NCI-H2081 treated with DMSO at 0.1 percent for 48 hours (cell line): ENCODE measurements around the gene FAM133A.
A peak's percentile ranks its signal among the peaks of the same experiment; 100 is the strongest.

ENCODE experiments used
- DNase-seq: peaks from one replicate; lab custom pipeline; 2025; lab: John Stamatoyannopoulos, UW

Gene FAM133A

DNA sequence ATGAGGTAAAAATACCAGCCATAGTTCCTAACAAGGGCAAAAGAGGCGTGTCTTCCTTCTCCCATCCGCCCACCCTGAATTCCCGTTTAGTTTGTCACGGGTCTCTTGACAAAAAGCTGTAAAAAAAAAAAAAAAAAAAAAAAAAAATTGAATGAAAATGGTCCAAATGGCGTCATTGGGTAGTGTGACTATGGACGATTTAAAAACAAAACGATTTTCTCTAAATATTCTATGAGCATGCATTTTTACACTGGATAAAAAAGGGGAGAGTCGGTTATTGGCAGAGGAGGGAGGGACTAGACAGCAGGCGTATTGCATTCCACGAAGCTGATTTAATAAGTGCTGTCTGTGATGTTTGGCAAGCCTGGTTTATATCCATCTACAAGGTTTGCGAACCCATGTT lies at the start of gene FAM133A:
TSS of gene FAM133A (plus strand) at position 338 of the 403 bp plus-strand sequence. CDS start 35,214 bp downstream, outside the sequence.
- peak; percentile 20 for DNase-seq

DNA sequence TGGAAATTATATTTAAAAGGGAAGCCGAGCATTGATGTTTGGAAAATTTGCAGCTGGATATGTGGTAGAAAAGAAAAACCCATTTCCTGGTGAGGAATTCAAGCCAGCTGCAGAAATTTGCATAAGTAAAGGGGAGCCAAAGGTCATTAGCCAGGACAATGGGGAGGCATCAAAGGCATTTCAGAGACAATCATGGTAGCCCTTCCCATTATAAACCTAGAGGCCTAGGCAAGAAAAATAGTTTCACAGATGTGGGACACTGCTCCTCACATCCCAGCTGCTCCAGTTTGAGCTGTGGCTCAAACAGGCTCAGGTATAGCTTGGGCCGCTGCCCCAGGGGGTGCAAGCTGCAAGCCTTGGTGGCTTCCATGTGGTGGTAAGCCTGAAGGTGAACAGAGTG lies 36.4 kb upstream of the FAM133A start:
- DNase-seq = no peak

DNA sequence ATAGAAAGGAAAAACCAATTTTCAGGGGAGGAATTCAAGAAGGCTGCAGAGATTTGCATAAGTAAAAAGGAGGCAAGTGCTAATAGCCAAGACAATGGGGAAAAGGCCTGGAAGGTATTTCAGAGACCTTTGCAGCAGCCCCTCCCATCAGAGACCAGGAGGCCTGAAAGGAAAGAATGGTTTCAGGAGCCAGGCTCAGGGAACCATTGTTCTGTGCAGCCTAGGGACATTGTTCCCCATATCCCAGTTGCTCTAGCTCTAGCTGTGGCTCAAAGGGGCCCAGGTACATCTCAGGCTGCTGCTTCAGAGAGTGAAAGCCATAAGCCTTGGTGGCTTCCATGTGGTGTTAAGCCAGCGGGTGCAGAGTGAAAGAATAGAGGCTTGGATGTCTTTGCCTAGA lies 24.6 kb upstream of the FAM133A start:
- DNase-seq = no peak

DNA sequence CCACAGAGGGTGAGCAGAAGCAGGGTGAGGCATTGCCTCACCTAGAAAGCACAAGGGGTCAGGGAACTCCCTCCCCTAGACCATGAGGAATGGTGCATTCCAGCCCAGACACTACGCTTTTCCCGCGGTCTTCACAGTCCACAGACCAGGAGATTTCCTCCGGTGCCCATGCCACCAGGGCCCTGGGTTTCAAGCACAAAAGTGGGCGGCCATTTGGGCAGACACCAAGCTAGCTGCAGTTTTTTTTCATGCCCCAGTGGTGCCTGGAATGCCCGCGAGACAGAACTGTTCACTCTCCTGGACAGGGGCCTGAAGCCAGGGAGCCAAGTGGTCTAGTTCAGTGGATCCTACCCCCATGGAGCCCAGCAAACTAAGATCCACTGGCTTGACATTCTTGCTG lies 13.4 kb upstream of the FAM133A start:
- DNase-seq = no peak

DNA sequence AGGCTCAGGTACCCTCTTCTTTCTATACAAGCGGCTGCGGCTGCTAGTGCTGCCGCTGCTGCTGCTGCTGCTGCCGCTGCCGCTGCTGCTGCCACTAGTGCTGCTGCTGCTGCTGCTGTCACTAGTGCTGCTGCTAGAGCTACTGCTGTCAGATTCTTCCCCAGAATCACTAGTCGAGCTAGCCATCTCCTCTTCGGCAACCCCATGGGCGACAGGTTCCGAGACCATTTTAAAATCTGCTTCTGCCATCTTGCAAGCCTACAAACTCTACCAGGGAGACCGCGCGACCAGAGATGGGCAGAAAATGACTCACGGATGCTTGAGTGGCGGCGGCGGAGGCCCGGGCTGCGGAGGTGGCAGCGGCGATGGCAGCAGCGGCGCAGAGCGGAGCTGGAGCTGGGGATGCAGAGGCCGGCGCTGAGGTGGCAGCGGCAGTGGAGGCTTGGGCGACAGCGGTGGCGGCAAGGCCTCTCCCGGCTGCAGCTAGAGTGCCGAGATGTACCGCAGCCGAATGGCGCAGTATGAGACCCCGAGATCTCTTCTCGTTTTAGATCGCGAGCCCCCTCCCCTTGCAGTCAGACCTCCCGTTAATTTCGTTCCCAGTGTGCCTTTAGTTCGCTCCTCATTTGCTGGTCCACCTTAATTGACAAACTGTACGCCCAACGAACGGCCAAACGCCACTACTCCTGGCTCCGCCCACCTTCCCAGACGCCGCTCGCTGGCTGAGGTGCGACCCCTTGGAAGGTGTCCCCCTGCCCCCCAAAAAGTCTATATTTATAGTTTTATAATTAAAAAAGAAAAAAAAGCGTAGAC lies 744 bp upstream of the FAM133A start, which contains the start of gene NAP1L3:
TSS of gene NAP1L3 (minus strand) at position 523 of the 813 bp plus-strand sequence. CDS start at position 249, 274 bp downstream.
- DNase-seq = peak; percentile 80

DNA sequence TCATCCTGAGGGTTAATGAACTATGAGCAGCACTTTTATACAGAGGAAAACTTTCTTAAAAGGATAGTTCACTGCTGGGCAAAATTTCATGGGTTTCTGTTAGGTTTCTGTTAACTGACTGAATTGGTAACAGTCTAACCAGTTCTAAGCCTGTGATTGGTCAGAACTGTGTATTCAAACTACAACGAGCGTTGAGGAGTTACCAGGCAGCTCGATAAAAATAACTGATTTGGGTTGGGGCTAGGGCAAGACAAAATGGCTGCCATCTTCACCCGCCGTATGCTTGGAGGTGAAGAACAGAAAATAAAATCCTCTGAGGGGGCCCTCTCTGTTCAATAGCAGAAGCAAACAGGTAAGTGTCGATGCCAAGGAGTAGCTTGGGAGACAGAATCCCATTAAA lies 22.0 kb downstream of the FAM133A start:
- no peak for DNase-seq

DNA sequence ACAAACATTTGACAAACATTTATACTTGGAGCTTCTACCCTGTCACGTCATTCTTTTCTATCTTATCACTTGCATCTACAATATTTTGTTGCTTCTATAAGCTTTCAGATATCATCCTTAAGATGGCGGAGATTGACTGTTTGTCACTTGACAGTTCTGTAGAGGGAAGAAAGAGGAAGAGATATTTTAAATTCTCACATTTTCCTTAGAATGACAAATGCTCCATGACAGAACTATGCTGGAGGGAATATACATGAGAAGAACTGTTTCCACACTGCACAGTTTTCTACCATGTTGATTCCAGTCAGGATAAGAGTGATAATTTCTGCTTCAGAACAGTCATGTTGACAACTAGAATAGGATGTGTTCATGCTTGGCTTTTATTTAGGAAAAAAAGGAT lies 29.7 kb downstream of the FAM133A start:
- DNase-seq = no peak

DNA sequence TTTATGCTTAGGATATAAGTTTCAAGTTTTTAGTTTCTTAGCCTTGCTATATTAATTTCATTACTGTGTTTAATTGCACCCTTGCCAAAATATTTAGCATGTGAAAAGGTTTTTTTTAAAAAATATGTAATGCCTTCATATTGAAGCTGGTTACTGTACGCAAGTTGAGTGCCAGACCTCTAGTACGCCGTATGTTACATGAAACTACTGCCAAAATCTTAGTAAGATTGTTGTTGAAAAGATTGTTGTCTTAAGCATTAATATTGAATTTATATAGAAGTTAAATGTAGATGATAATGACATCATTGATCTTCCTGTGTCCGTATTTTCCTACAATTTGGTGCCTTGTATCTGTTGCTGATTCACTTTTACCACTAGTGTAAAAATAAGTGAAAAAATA lies 37.1 kb downstream of the FAM133A start:
- DNase-seq = no peak

DNA sequence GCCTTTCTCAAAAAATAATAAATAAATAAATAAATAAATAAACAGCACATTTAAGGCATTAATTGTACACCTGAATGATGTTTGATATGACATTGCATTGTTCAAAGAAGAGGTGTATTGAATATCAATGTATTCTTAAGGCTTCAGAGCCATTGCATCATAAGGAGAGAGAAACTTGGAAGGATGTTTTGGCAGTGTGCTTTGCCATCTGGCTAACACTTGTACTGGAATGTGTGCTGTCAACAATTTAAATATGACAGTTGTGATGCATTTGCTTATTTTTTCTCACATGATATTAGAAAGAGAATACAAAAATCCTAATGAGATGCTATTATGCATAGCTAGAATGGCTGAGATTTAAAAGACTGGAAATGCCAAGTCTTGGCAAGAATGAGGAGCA lies 67.8 kb downstream of the FAM133A start:
- DNase-seq = no peak

DNA sequence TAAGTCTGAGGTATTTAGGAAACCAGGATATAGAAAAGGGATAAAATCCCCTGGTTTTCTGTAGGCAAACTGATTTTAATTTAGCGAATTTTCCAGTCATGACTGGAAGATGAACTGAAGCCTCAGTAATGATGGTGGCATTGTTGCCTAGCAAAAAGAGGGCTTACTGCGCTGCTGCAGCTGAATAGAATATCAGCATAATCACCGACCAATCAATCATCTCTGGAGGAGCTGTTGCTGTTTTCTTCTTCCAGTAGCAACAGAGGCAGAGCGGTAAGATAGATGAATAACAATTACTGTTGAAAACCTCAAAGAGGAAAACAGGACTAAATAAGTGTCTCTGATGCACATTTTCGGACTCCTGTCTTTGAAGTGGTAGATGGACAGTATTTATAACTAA lies 86.2 kb downstream of the FAM133A start:
- no peak for DNase-seq
